ENCODE data around the gene LILRA2.

GRCh38 chr19:54594737-54595136 is 21.1 kb downstream of the LILRA2 start:
- TF ChIP-seq CTCF (IDR thresholded peaks at IDR 0.05; ENCODE audit: poor library complexity, severe bottlenecking) (no peak), RAD21 (conservative IDR thresholded peaks at IDR 0.05) (no peak), EP300 (conservative IDR thresholded peaks at IDR 0.05; ENCODE audit: poor library complexity, severe bottlenecking) (no peak), POLR2AphosphoS5 (IDR thresholded peaks at IDR 0.05) (no peak), TAF1 (IDR thresholded peaks at IDR 0.05; ENCODE audit: low read depth) (no peak)
